Measurements from ENCODE around the gene GRID1. TPM values are rescaled to one million over a fixed set of nuclear protein-coding genes. Genes with fewer than 3 reads are reported as not detected.

GRID1 gene
- total and polyA plus RNA-seq, 10 donors: 0.06 to 0.42 (median 0.15) TPM; not detected in 4

DNA sequence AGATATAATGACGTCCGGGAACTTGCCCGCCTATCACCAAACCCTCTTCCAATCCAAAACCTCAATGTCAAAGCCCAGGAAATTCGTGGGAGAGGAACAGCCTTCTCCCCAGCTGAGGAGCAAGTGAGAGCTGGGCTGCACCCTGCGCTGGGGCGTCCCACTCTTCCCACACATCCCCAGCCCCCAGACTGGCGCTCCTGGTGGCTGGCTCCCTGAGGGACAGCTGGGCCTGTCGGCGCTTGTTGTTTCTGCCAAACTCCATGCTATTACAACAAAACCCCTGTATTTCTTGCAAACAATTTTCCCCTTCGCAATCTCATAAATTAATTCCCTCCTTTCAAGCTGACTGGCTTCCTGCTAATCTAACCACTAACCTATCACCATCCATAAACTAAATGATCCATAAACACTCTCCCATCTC is 53.0 kb downstream of the GRID1 start:
- WGBS, 5 donors: 74 to 84% (median 81%) methylated on average over 10 of the region's 10 CpGs
- no peaks in the 10 kb centered on the region for H3K9me3 ChIP-seq
- no peak overlapping the region for H3K27ac ChIP-seq
- no peak overlapping the region for H3K4me3 ChIP-seq
- intact Hi-C loops (cut with DNase I; ENCODE audit: low total_unique reads): no loop called here
- H3K36me3 ChIP-seq: no peaks in the 10 kb centered on the region
- peaks cover 0 to 42% (median 0%) of the 10 kb centered on the region in 7 donors for H3K27me3 ChIP-seq (replicated peaks in 1 of 7)
- DNase-seq: peak; percentile 24
- TF ChIP-seq POLR2A (IDR thresholded peaks at IDR 0.05) (no peak), POLR2AphosphoS5 (IDR thresholded peaks at IDR 0.05) (no peak)
- TF ChIP-seq, protein P1, sequence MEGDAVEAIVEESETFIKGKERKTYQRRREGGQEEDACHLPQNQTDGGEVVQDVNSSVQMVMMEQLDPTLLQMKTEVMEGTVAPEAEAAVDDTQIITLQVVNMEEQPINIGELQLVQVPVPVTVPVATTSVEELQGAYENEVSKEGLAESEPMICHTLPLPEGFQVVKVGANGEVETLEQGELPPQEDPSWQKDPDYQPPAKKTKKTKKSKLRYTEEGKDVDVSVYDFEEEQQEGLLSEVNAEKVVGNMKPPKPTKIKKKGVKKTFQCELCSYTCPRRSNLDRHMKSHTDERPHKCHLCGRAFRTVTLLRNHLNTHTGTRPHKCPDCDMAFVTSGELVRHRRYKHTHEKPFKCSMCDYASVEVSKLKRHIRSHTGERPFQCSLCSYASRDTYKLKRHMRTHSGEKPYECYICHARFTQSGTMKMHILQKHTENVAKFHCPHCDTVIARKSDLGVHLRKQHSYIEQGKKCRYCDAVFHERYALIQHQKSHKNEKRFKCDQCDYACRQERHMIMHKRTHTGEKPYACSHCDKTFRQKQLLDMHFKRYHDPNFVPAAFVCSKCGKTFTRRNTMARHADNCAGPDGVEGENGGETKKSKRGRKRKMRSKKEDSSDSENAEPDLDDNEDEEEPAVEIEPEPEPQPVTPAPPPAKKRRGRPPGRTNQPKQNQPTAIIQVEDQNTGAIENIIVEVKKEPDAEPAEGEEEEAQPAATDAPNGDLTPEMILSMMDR (IDR thresholded peaks at IDR 0.05 in 8 of 11, conservative IDR thresholded peaks at IDR 0.05 in 3 of 11): no peak
- no peaks in the 10 kb centered on the region for H3K4me1 ChIP-seq

DNA sequence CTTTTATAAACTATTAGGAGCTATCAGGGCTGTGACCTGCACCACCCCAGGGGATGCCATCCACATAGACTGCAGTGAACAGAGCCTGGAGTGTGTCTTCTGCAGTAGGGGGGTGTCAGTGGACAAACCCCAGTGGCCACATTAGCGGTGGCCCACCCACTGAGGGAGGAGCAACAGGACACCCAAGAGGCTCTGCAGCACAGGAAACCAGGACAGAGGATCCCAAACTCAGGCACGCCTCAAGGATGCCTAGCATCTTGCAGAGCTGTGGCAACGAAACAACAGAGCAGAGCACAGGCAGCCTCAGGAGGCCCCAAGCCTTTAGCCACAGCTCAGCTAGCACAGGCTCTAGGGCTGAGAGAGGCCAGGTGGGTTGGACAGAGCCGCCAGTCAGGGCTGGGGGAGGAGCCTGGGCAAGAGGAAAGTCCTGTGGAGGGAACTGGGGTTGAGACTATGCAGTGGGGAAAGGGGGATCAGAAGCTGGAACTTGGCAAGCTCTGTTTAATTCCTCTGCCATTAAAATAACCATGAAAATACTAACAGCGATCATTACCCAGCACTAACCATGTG is 53.8 kb downstream of the GRID1 start:
- Histone ChIP-seq H3K4me3 (no peak overlapping the region), H3K36me3 (no peaks in the 10 kb centered on the region), H3K27me3 (replicated peaks in 1 of 7) (peaks cover 0 to 39% (median 0%) of the 10 kb centered on the region in 7 donors), H3K9me3 (no peaks in the 10 kb centered on the region), H3K27ac (no peak overlapping the region), H3K4me1 (no peaks in the 10 kb centered on the region)
- WGBS, 5 donors: 48 to 66% (median 64%) methylated on average over 5 of the region's 5 CpGs
- TF ChIP-seq POLR2A (IDR thresholded peaks at IDR 0.05): no peak
- TF ChIP-seq POLR2AphosphoS5 (IDR thresholded peaks at IDR 0.05): no peak
- TF ChIP-seq, protein P1 (IDR thresholded peaks at IDR 0.05 in 8 of 11, conservative IDR thresholded peaks at IDR 0.05 in 3 of 11): no peak
- intact Hi-C loops (cut with DNase I; ENCODE audit: low total_unique reads): no loop called here
- peak; percentile 62 for DNase-seq

DNA sequence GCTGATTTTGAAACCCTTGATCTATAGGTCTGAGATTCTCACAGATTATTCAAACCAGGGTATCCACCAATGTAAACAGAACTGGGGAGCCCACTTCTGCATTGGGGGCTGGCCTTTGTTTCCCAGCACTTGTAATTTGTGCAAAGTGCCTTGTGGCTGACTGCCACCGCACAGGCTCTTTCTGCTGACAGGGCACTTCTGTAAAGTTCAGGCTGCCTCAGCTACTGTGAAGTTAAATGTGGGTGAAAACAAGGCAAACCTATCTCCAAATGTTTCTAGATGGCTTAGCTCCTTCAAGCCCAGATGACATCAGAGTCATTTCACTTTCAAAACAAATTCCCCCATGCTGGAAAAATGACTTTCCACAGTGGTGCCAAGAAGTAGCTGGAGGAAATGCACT is 54.7 kb downstream of the GRID1 start:
- Histone ChIP-seq H3K36me3 (no peaks in the 10 kb centered on the region), H3K27ac (no peak overlapping the region), H3K4me3 (no peak overlapping the region), H3K27me3 (replicated peaks in 1 of 7) (peaks cover 0 to 35% (median 0%) of the 10 kb centered on the region in 7 donors), H3K9me3 (no peaks in the 10 kb centered on the region), H3K4me1 (no peaks in the 10 kb centered on the region)
- DNase-seq: peak; percentile 31
- WGBS, 5 donors: 0 to 60% (median 44%) methylated on average over 1 of the region's 1 CpG
- intact Hi-C loops (cut with DNase I; ENCODE audit: low total_unique reads): no loop called here
- TF ChIP-seq POLR2AphosphoS5 (IDR thresholded peaks at IDR 0.05) (no peak), POLR2A (IDR thresholded peaks at IDR 0.05) (no peak)
- TF ChIP-seq, protein P1 (IDR thresholded peaks at IDR 0.05 in 8 of 11, conservative IDR thresholded peaks at IDR 0.05 in 3 of 11): no peak

DNA sequence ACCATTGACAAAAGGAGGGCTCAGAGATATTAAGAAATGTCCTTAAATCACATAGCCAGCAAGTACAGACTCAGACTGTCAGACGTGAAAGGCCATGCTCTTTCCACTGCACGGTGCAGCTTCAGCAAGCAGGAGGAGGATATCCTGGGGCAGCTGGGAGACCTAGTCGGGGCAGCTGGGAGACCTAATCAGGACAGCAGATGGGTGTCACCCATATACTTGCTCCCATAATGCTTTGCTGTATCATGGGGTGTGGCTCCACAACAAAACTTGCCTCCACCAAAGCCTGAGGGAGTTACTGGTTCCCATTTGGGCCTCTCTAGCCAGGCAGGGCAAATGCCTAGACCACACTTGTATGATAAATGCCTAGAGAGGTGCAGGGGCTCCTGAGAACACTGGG is 55.4 kb downstream of the GRID1 start:
- no peaks in the 10 kb centered on the region for H3K9me3 ChIP-seq
- peaks cover 0 to 35% (median 0%) of the 10 kb centered on the region in 7 donors for H3K27me3 ChIP-seq (replicated peaks in 1 of 7)
- TF ChIP-seq POLR2A (IDR thresholded peaks at IDR 0.05) (no peak), POLR2AphosphoS5 (IDR thresholded peaks at IDR 0.05) (no peak)
- TF ChIP-seq, protein P1 (IDR thresholded peaks at IDR 0.05 in 8 of 11, conservative IDR thresholded peaks at IDR 0.05 in 3 of 11): no peak
- intact Hi-C loops (cut with DNase I; ENCODE audit: low total_unique reads): no loop called here
- H3K4me1 ChIP-seq: no peaks in the 10 kb centered on the region
- 60 to 71% (median 70%) methylated on average over 3 of the region's 3 CpGs for WGBS, 5 donors
- H3K27ac ChIP-seq: no peak overlapping the region
- H3K36me3 ChIP-seq: no peaks in the 10 kb centered on the region
- DNase-seq: peak; percentile 58
- H3K4me3 ChIP-seq: no peak overlapping the region
